C4-2B (cell line): ENCODE data around the gene TMEM270.
A peak's percentile ranks its signal among the peaks of the same experiment; 100 is the strongest.

ENCODE experiments used
- CTCF ChIP-seq: fragments of 450-650 bp; conservative IDR thresholded peaks from 2 replicates; pipeline ENCODE4 v1.5.1; 2017; ENCODE audit warnings: mild to moderate bottlenecking
- ZFX ChIP-seq: fragments of 450-650 bp; IDR thresholded peaks from 2 replicates; pipeline ENCODE4 v1.6.1; 2017

DNA sequence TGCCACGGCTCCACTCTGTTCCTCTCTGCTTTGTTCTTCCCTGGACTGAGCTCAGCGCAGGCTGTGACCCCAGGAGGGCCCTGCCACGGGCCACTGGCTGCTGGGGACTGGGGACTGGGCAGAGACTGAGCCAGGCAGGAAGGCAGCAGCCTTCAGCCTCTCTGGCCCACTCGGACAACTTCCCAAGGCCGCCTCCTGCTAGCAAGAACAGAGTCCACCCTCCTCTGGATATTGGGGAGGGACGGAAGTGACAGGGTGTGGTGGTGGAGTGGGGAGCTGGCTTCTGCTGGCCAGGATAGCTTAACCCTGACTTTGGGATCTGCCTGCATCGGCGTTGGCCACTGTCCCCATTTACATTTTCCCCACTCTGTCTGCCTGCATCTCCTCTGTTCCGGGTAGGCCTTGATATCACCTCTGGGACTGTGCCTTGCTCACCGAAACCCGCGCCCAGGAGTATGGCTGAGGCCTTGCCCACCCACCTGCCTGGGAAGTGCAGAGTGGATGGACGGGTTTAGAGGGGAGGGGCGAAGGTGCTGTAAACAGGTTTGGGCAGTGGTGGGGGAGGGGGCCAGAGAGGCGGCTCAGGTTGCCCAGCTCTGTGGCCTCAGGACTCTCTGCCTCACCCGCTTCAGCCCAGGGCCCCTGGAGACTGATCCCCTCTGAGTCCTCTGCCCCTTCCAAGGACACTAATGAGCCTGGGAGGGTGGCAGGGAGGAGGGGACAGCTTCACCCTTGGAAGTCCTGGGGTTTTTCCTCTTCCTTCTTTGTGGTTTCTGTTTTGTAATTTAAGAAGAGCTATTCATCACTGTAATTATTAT lies 28.9 kb upstream of the TMEM270 start:
- TF ChIP-seq CTCF = no peak
- peak; percentile 58; the same call in 1 of the 2 replicates for TF ChIP-seq ZFX
